SKM-1 treated with dmso at 0.1 percent for 144 hours (cell line): ENCODE results near the gene TGM4.

Experiments
- DNase-seq: peaks from one replicate; lab custom pipeline; 2025; ENCODE audit not compliant: unreplicated experiment; lab: John Stamatoyannopoulos, UW

TGM4 gene

DNA sequence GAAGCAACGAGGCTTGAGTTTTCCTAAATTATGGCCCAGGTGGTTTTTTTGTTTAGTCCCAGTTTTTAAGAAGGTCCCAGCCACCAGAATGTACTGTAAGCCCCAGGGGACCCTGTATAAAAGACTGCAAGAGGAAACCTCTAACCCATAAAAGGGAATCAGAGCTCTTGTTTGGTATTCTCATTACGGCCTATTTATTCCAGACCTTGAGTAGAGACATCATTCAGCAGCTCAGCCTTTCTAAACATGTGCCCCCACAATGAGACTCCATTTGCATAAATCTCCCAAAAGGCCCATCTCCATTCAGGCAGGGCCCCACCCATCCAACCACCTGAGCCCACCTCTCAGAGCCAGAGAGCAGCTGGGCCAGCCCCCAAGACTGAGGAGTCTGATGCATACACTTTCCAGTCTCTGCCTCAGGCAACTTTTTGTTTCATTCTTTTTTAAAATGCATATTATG, 75.9 kb downstream of the TGM4 start:
- DNase-seq: no peak

DNA sequence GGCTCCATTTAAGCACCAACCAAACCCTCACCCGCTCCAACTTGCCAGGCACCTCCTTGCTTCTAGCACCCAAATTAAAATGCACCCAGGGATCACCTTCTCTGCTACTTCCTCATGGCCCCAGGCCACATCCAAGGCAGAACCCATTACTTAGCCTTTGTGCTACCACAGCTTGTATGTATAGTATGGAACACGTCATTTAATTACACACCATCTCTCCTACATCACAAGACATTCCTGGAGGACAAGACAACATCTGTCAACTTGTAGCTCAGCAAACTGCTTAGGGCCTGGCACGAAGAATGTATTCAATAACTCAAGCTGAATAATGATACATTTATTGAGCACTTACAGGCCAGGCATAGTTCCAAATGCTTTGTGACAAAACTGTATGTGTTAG, 78.3 kb downstream of the TGM4 start:
- DNase-seq: no peak

DNA sequence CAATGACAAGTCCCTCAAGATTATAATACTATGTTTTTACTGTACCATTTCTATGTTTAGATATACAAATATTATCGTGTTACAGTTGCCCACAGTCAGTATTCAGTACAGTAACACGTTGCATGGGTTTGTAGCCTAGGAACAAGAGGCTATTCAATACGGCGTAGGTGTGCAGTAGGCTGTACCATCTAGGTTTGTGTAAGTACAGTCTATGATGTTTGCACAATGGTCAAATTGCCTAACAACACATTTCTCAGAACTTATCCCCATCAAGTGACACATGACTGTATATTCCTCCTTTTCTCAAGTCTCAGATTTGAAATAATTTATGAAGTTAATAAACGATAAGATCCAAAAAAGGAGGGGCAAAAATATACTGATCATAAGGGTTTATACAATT, 79.9 kb downstream of the TGM4 start:
- no peak for DNase-seq

DNA sequence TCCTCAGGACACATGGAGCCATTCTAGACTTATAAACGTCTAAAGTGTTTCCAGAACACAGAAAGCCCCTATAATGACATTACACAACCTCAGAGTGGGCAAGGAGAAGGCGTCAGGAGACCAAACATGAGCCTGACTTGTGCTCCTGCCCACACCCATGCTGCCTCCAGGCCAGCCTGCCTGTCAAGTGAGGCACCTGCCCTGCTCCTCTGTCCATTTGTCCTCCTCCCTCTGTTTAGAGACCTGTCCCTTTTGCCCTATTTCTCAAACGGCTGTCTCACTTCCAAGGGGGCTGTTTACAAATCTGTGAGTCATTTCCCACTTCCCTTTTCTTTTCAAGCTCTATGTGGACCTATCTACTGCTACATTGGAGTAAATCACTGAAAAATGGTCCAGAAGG, 80.6 kb downstream of the TGM4 start:
- peak; percentile 76 for DNase-seq

DNA sequence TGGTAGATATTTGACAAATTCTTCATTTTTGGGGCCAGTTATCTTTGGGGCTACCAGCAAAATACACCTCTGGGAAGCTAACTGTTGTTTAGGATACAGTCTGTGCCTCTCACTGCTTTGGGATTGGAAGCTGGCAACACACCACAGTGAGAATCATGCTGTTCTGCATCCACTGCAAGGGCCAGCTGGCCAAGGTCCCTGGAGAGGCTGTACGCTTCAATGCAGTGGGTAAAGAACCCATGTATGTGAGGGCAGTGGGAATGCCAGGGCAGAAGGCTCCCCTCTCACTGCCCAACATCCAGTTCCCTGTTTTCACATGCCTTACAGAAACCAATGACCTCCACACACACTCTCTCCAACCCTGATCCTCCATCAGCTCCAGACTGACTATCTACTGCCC, 81.5 kb downstream of the TGM4 start:
- no peak for DNase-seq

DNA sequence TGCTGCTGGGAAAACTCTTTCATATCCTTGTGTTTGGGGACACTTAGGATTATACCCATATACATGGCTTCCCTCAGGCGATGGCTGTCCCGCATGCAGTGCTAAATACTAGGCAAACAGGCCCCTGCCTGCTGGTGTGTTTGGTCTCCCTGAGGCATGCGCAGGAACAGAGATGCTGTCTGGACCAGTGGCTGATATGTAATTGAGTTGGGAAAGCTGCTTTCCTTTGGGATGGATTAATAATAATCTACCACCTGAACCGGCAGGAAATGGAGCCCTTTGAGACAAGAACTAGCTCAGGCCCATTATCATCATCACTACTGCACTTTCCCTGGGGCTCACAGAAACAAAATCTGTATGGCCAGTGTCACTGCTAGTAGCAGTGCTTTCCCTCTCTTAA, 83.6 kb downstream of the TGM4 start:
- no peak for DNase-seq

DNA sequence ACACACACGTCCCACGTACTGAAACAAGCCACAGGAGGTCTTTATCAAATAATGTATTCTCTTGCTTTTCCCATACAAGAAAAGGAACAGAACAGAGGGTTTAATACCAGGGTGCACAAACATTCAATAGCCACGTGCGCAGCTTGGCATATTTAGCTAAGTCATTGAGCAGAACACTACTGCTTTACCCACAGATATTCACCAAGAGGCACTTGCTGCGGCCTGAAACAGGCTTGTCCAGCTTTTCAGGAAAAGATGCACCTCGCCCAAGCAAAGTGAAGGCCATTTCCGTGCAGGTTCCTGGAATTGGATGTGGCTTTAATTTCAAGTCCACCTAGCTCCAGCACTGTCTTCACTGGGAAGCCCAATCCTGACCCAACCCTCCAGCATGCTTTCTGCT, 84.0 kb downstream of the TGM4 start:
- DNase-seq: no peak

DNA sequence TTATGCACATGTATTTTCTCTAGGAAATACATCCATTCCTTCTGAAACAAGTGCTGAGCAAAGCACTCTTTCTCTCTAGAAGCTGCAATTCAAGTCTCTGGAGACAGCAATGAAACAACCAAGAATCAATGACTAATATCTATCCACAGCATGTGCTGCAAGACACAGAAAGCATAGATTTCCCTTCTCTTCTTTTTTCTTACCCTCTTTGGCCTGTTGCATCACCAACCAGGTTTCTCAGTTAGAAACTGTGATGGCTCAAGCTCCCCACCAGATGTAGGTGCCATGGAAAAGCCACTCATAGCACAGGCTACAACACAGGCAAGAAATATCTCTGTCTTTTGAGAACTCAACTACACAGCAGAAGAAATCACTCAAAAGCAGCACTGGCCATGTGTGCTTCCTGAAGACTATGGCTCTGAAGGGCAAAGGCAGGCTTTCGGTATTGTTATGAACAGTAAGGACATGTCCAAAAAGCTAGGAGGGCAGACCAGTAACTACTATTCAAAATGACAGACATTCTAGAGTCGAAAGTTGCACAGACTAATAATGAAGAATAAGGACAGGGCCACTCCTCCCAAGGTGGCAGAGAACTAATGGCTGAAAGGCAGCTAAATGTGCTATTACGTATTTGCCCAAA, 86.1 kb downstream of the TGM4 start:
- peak; percentile 21 for DNase-seq

DNA sequence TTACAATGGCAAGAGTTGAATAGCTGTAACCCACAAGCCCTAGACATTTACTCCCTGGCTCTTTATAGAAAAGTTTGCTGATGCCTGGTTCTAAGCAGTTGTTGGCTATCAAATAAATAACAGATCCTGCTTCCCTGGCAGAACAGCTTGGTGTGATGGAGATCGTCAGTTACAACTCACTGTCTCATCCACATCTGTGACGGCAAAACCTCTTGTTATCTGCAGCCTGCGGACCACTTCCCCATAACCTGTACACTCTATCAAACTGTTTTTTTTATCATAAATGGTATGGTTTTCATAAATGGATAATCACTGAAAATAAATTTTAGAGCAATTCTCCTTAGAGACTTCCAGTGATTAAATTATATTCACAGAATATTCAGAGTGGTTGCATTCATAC, 87.5 kb downstream of the TGM4 start:
- no peak for DNase-seq

DNA sequence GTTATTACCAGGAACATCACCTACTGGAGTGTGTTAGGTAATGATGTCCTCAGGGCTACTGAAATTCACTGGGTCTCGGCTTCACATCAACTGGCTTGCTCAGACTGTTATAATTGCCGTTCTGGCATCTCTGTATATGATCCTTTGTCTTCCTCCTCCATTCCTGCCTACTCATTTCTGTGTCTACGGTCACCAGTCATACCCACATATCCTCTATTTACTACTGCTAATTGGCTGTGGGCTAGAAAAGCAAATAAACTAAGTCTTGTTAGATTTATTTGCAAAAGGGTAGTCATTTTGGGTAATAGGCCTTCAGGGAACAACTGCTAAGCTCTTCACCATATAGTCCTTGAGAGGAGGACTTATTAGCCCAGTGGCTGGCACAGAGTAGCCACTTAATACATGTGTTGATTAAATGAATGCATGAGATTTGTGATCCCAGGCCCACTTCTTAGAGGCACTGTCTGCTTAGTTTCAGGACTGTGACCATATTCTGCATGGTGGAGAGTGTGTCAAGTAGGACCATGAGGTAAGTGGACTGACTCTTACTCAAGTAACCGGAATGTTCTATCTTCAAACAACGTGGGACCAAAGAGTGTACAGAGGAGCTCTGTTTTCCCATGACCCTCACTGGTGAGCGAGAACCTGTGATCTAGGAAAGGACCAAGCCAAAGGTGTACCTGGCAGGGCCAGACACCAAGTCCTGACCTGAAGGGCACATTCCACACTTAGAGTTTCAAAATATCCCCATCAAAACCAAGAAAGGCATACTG, 88.4 kb downstream of the TGM4 start:
- no peak for DNase-seq

DNA sequence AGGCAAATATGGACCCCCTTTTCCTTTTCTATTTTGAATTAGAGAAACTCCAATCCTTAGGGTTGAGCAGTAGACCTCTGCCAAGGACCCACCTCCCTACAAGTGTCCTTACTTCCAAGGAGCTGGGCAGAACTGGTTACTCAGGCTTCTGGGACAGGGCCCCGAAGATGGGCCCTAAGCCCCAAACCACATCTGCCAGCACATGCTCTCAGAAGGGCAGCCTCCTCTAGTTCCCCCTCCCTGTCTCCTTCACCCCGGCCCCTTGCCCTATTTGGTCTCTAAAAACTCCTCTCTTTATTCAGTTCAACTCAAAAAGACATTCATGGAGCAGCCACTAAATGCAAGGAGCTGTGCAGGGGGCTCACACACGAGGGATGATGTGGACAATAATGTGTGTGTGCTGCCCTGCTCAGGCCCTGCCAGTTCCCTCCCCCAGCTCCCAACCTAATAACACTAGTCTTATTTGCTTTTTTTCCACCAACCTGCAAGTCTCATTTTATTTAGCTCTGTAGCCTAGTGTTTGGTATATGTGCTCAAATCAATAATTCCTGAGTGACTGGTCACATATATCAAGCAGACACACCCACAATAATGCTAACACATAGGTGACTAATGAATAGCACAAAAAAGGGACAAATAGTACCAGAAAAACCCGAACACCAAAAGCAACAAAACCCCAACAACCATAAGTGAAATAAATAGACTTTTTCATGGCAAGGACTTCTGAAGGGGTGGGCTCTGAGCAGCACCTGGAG, 89.3 kb downstream of the TGM4 start:
- DNase-seq: no peak
